NCI-H146 treated with DMSO at 0.1 percent for 48 hours (cell line): ENCODE data around the gene SLC30A9.

ENCODE experiments used
- DNase-seq: peaks from one replicate; lab custom pipeline; 2025; ENCODE audit not compliant: unreplicated experiment; lab: John Stamatoyannopoulos, UW

Gene SLC30A9

GRCh38 chr4:41998019-41998418, 7.7 kb downstream of the SLC30A9 start:
- no peak for DNase-seq

- no peak for DNase-seq
Observed at GRCh38 chr4:41999321-41999720, 9.0 kb downstream of the SLC30A9 start.

GRCh38 chr4:42008011-42008786, 17.9 kb downstream of the SLC30A9 start:
- no peak for DNase-seq

DNA sequence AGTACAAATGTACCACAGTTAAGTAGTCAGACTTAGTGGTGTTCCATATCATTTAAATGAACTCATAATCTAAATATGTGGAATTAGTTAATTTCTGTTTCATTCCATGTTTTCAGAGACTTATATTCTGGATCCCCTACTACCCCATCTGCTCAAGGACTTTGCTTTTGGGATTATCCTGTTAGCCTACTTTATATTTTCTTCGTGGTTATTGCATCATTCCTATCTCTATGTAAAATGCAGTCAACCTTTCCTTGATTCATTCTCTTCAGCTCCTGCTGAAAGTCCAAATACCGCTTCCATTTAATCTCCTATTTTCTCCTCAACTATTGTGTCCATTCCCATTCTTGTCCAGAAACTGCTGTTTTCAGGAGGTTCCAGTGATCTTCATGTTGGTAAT, 25.1 kb downstream of the SLC30A9 start:
- no peak for DNase-seq

GRCh38 chr4:42018451-42018850, 28.1 kb downstream of the SLC30A9 start:
- no peak for DNase-seq

GRCh38 chr4:42048394-42048793, 58.1 kb downstream of the SLC30A9 start:
- no peak for DNase-seq

DNA sequence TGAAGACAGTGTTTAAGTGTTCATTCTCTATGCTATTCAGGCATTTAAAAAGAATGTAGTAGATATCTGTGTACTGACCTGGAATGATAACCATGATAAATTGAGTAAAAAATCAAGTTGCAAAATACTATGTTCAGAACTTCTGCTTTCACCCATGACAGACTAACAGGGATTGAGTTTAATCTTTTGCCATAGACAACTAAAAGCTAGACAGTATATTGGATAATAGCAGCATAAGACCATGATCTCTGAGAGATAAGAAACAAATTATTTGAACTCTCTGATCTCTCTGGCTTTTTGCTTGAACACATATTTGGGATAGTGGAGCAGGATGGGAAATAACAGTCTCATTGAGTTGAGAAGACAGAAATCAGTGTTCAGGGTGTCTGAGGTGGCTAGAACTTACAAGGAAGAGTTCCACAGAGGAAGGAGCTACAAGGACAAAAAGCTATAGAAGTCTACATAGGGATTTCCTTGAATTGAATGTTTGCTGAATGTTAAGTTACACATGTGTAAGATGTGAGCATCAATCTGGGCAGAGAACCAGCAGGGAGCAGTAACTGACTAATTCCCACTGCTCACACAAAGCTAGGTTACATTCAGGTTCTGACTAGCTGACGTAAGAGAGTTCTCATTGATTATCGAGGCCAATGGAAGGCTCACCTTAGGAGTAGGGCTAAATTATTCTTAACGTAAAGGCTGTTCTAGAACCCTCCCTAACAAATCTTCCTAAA, 60.4 kb downstream of the SLC30A9 start:
- no peak for DNase-seq

- no peak for DNase-seq
Observed at GRCh38 chr4:42066402-42066801, 76.1 kb downstream of the SLC30A9 start.

GRCh38 chr4:42067264-42067663, 76.9 kb downstream of the SLC30A9 start:
- no peak for DNase-seq

- no peak for DNase-seq
Observed at GRCh38 chr4:42070463-42070862, 80.1 kb downstream of the SLC30A9 start.

GRCh38 chr4:42074294-42074693, 84.0 kb downstream of the SLC30A9 start:
- no peak for DNase-seq

- DNase-seq: no peak
Observed at GRCh38 chr4:42078184-42078801, 88.0 kb downstream of the SLC30A9 start.

DNA sequence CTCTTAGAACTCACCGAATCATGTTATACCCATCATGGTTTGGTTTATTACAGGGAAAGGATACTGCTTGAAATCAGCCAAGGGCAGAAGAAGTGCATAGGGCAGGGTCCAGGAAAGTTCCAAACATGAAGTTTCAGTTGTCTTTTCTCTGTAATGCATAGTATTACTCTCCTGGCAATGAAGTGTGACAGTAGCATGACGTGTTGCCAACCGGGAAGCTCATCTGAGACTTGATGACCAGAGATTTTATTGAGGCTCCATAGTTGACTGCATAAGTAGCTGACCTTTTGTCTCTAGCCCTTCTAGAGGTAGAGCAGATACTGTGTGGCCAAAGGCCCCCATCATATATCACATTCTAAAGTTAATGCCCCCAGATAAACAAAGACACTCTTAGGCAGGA, 90.0 kb downstream of the SLC30A9 start:
- no peak for DNase-seq

DNA sequence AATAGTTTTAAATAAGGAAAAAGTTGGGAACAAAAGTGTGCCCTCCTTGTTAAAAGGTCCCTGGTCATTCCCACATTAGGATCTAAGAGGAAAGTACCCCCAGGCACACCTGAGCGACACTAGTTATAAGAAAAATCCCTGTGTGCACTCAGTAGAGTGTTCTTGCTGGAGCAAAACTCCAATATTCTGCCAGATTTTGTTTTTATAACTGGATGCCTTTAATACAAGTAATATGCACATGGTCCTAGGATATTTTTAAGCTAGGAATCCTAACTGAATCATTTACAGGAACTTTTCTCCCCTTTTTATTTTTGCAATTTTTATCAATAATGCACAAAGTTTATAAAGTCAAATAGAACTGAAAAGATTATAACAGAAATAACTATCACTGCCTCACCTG, 93.5 kb downstream of the SLC30A9 start:
- no peak for DNase-seq

DNA sequence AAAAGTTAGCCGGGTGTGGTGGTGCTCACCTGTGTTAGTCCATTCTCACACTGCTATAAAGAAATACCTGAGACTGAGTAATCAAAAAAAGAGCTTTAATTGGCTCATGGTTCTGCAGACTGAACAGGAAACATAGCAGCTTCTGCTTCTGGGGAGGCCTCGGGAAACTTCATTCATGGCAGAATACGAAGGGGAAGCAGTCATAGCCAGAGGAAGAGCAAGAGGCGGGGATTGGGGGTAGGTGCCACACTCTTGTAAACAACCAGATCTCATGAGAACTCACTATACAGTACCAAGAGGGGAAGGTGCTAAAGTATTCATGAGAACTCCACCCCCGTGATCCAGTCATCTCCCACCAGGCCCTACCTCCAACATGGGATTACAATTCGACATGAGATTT, 98.1 kb downstream of the SLC30A9 start:
- DNase-seq: no peak

DNA sequence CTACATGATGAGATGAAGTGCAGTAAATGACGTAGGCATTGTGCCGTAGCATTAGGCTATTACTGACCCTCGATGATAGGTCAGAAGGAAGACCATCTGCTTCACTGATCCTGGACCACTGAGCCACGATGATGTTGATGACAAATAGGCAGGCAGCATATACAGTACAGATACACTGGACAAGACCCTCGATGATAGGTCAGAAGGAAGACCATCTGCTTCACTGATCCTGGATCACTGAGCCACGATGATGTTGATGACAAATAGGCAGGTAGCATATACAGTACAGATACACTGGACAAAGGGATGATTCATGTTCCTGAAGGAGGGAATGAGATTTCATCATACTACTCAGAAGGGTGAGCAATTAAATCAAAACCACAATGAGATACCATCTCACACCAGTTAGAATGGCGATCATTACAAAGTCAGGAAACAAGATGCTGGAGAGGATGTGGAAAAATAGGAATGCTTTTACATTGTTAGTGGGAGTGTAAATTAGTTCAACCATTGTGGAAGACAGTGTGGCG, 111.2 kb downstream of the SLC30A9 start:
- no peak for DNase-seq

GRCh38 chr4:42104521-42104920, 114.2 kb downstream of the SLC30A9 start:
- DNase-seq: no peak

DNA sequence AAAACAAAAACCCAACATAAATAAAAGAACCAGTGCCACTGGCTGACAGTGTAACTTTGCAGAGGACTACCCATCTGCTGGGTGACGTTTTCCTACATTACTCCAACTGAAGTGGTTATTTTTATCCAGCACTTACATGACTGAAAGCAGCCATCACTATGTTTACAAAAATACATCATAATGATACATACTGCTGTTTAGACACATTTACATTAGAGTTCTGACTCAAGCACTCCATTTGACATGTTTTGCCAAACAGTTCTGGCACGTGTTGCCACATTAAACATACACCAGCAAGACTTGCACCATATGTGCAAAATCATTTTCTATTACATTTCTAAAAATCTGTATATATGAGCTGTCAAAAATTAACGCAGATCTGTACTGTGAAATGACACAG, 122.5 kb downstream of the SLC30A9 start:
- no peak for DNase-seq

- DNase-seq: no peak
Observed at GRCh38 chr4:42119886-42120285, 129.6 kb downstream of the SLC30A9 start.

DNA sequence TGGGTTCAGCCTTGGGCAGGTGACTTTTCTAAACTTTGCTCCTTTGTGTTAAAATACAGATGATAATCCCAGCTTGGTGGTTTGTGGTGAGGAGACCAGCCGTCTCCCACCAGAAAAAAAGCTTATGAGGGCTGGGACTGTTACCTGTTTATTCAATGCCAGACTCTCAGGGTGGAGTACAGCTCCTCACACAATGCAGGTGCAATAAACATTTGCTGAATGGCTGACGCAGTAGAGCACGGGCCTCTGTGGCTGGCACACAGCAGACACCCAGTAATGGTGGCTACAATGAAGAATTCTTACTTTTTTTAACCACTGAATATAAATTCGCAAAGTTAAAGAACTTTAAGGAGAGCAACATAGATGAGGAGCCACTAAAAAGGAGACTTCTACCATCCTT, 131.9 kb downstream of the SLC30A9 start:
- no peak for DNase-seq

DNA sequence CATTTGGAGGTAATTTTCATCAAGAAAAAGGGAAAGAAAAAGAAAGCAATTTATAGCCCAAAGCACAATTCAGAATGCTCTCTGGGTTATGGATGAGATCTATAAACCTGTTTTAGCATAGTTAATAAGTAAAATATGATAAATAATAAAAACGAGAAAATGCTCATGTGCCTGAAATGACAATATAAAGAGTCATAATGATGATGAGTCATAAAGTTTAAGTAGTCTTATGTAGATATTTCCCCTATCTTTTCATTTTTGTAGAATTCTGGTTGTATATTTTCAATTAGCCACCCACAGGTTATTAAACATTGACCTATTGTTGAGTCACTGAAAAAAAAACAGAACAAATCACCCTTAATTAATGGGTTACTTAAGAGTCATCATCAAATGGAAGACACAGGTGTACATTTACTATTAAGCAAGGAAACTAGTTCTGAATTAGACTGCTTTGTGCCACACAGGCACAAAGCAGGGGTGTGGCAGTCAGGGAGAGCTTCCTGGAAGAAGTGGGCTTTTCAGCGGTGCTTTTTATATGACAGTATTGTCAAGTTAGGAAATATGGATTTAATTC, 132.8 kb downstream of the SLC30A9 start:
- DNase-seq: no peak

DNA sequence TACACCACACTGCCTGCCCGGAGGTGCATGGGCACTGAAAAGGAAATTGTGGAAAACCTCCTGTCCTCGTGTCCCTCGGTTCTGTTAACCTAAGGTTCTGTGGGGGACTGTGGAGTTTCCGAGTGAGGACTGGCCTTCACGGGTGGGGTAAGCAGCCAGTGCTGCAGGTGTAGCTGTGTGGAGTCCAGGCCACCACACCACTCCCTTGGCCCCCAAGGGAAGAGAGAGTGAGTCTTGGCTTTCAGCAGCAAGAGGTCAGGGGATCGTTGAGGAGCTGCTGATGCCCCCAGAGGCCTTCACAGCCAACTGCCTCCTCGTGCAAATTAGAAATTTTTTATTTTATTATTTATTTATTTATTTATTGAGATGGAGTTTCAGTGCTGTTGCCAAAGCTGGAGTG, 141.8 kb downstream of the SLC30A9 start:
- DNase-seq: no peak
